Measurements from ENCODE around the gene KRCC1. TPM values are rescaled to one million over a fixed set of nuclear protein-coding genes. Genes with fewer than 3 reads are reported as not detected.

KRCC1 gene
- total RNA-seq, 2 experiments from 2014 or later, result 3.0 to 3.2 TPM

GRCh38 chr2:88085602-88086001 is 30.0 kb upstream of the KRCC1 start:
- CTCF ChIA-PET, result no interaction called here
- DNase-seq, result no peak
- no peak overlapping the region for H3K27ac Mint-ChIP-seq

GRCh38 chr2:88085099-88085498 is 29.5 kb upstream of the KRCC1 start:
- no peak overlapping the region for H3K27ac Mint-ChIP-seq
- no peaks in the 10 kb centered on the region for H3K4me1 ChIP-seq (ENCODE audit: insufficient read depth, low read length)
- no peak overlapping the region for H3K27ac ChIP-seq (ENCODE audit: low read depth in 1 of 2, low read length in 2 of 2)
- H3K4me3 Mint-ChIP-seq, result no peak overlapping the region
- H3K4me1 Mint-ChIP-seq (ENCODE audit: low read depth), result peaks cover 13% of the 10 kb centered on the region
- POLR2A ChIA-PET, result no interaction called here
- no peaks in the 10 kb centered on the region for H3K9me3 ChIP-seq (ENCODE audit: control insufficient read depth in 1 of 2, insufficient read depth in 1 of 2, low read length in 2 of 2)
- H3K36me3 ChIP-seq (ENCODE audit: insufficient read depth, low read length), result no peaks in the 10 kb centered on the region
- no peaks in the 10 kb centered on the region for H3K36me3 Mint-ChIP-seq (ENCODE audit: low read depth)
- no peak for ATAC-seq (ENCODE audit: poor library complexity)
- intact Hi-C loops (cut with DNase I, micrococcal nuclease), result no loop called here
- H3K27me3 Mint-ChIP-seq, result no peaks in the 10 kb centered on the region
- no peaks in the 10 kb centered on the region for H3K9me3 Mint-ChIP-seq
- H3K27me3 ChIP-seq (ENCODE audit: control insufficient read depth in 1 of 2, insufficient read depth in 2 of 2, low read length in 2 of 2), result peaks cover 0 to 5% of the 10 kb centered on the region in 2 experiments
- CTCF ChIA-PET, result no interaction called here
- no peak for DNase-seq
- no peak overlapping the region for H3K4me3 ChIP-seq (ENCODE audit: low read length)
- no peak for TF ChIP-seq CTCF (IDR thresholded peaks at IDR 0.05)

More at GRCh38 chr2:88085602-88086001, 30.0 kb upstream of the KRCC1 start:
- Mint-ChIP-seq H3K4me1 (ENCODE audit: low read depth) (peaks cover 18% of the 10 kb centered on the region), H3K9me3 (no peaks in the 10 kb centered on the region), H3K36me3 (ENCODE audit: low read depth) (no peaks in the 10 kb centered on the region), H3K27me3 (no peaks in the 10 kb centered on the region), H3K4me3 (no peak overlapping the region)
- H3K4me3 ChIP-seq (ENCODE audit: low read length), result no peak overlapping the region
- no peak for ATAC-seq (ENCODE audit: poor library complexity)
- H3K27me3 ChIP-seq (ENCODE audit: control insufficient read depth in 1 of 2, insufficient read depth in 2 of 2, low read length in 2 of 2), result peaks cover 0 to 5% of the 10 kb centered on the region in 2 experiments
- TF ChIP-seq CTCF (IDR thresholded peaks at IDR 0.05), result no peak
- POLR2A ChIA-PET, result no interaction called here
- no peaks in the 10 kb centered on the region for H3K36me3 ChIP-seq (ENCODE audit: insufficient read depth, low read length)
- no peaks in the 10 kb centered on the region for H3K4me1 ChIP-seq (ENCODE audit: insufficient read depth, low read length)
- intact Hi-C loops (cut with DNase I, micrococcal nuclease), result no loop called here
- H3K9me3 ChIP-seq (ENCODE audit: control insufficient read depth in 1 of 2, insufficient read depth in 1 of 2, low read length in 2 of 2), result no peaks in the 10 kb centered on the region
- no peak overlapping the region for H3K27ac ChIP-seq (ENCODE audit: low read depth in 1 of 2, low read length in 2 of 2)

GRCh38 chr2:88082781-88083180 is 27.2 kb upstream of the KRCC1 start:
- ATAC-seq (ENCODE audit: poor library complexity) (no peak), DNase-seq (no peak)
- intact Hi-C loops (cut with DNase I, micrococcal nuclease), result no loop called here
- peaks cover 0 to 5% of the 10 kb centered on the region in 2 experiments for H3K27me3 ChIP-seq (ENCODE audit: control insufficient read depth in 1 of 2, insufficient read depth in 2 of 2, low read length in 2 of 2)
- H3K27ac Mint-ChIP-seq, result no peak overlapping the region
- no peaks in the 10 kb centered on the region for H3K27me3 Mint-ChIP-seq
- H3K36me3 ChIP-seq (ENCODE audit: insufficient read depth, low read length), result no peaks in the 10 kb centered on the region
- no peak for TF ChIP-seq CTCF (IDR thresholded peaks at IDR 0.05)
- POLR2A ChIA-PET, result no interaction called here
- no peaks in the 10 kb centered on the region for H3K36me3 Mint-ChIP-seq (ENCODE audit: low read depth)
- CTCF ChIA-PET, result interaction anchor here (1.2 kb wide), 1 partner anchor 22 kb away, joined by 5 read pairs; no protein-coding TSS in a partner anchor
- H3K9me3 Mint-ChIP-seq, result no peaks in the 10 kb centered on the region
- H3K9me3 ChIP-seq (ENCODE audit: control insufficient read depth in 1 of 2, insufficient read depth in 1 of 2, low read length in 2 of 2), result no peaks in the 10 kb centered on the region
- H3K4me3 Mint-ChIP-seq, result no peak overlapping the region
- H3K4me1 ChIP-seq (ENCODE audit: insufficient read depth, low read length), result no peaks in the 10 kb centered on the region
- no peaks in the 10 kb centered on the region for H3K4me1 Mint-ChIP-seq (ENCODE audit: low read depth)
- no peak overlapping the region for H3K4me3 ChIP-seq (ENCODE audit: low read length)
- H3K27ac ChIP-seq (ENCODE audit: low read depth in 1 of 2, low read length in 2 of 2), result no peak overlapping the region

Measured in CD4-positive, alpha-beta T cell (primary cell).